GM18951 (cell line): Measurements from ENCODE around the gene PDXK.

Source experiments
- POLR2A ChIP-seq: IDR thresholded peaks from 4 replicates; pipeline ENCODE4 v1.6.1; 2011; ENCODE audit warnings: mild to moderate bottlenecking; ENCODE audit not compliant: insufficient read length, insufficient read depth; ENCODE audit errors: extremely low read depth
- in situ Hi-C: fragments of 300-500 bp; cut with MboI; formaldehyde crosslinking; loops from one replicate; pipeline ENCODE4 v1.12.0; 2022; ENCODE audit warnings: low sequenced_read_pairs, mixed read lengths, inconsistent platforms; ENCODE audit not compliant: unreplicated experiment

PDXK gene

DNA sequence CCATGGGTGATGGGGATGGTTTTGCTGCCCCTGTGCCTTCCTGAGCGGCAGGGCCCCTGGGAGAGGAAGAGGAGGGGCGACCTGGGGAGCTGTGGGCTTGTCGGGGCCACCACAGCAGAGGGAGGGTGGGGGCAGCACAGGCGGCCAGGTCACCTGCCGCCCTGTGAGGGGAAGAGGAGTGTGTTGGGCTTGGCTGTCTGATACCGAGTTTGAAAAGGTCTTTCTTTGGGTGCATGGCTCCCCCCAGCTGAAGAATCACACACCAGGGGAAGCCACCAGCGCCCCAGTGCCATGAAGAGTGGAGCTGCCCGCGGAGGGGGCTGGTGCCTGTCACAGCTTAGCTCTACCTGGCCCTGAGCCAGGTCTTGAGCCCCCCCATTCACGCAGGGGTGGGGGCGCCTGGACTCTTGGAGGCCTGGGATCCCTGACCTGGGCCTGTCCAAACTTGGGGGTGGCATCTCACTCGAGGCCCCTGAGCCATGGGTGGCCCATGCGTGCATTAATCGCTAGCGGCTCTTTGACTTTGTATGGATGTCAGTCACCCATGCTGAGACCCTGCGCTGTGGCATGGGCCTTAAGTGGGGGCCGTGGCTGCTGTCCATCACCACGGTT, 30.8 kb downstream of the PDXK start:
- in situ Hi-C loops = no loop called here
- no peak for TF ChIP-seq POLR2A

DNA sequence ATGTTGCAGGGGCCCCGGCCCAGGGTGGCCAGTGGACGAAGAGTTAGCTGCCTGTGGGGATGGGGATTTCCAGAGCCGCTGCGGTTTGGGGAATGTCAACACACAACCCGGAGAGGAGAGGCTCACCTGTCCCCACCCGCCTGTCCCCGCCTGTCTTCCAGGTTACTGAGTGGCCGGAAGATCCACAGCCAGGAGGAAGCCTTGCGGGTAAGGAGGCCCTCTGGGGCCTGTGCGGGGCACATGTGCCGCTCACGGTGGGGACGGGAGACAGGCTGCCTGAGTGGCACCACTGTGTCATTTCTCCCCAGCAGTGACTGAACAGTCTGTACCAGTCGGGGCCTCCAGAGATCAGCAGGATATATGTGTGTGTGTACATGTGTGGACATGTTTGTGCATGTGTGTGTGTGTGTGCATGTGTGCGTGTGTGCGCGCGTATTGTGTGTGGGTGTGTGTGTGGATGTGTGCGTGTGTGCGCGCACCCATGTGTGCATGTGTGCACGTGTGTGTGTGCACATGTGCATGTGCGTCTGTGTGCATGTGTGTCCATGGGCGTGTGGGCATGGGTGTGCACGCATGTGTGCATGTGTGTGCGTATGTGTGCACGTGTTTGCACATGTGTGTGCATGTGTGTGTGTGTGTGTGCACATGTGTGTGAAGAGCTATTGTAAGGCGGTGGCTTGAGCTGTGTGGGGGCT, 31.6 kb downstream of the PDXK start:
- no peak for TF ChIP-seq POLR2A
- in situ Hi-C loops = no loop called here

DNA sequence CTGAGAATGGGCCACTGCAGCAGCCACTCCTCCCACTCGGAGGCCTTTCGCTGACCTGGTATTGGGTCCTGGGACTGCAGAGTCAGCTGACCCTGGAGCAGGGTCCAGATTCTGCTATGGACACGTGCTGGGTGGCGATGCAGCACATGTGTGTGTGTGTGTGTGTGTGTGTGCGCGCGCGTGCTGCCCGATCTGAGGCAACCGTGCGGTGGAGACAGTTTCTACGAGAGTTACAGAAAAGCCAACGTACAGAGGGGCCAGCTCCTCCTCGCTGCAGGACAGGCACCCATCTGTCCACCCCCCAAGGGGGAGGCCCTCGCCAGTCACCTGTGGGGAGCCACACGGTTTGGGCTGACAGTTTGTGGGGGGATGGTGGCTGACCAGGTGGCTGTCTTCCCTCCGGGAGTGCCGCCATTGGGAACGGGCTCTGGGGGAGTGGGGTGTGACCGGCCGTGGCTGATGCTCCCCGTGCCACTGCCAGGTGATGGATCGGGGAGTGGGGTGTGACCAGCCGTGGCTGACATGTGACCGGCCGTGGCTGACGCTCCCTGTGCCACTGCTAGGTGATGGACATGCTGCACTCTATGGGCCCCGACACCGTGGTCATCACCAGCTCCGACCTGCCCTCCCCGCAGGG, 33.1 kb downstream of the PDXK start:
- no peak for TF ChIP-seq POLR2A
- in situ Hi-C loops = no loop called here

DNA sequence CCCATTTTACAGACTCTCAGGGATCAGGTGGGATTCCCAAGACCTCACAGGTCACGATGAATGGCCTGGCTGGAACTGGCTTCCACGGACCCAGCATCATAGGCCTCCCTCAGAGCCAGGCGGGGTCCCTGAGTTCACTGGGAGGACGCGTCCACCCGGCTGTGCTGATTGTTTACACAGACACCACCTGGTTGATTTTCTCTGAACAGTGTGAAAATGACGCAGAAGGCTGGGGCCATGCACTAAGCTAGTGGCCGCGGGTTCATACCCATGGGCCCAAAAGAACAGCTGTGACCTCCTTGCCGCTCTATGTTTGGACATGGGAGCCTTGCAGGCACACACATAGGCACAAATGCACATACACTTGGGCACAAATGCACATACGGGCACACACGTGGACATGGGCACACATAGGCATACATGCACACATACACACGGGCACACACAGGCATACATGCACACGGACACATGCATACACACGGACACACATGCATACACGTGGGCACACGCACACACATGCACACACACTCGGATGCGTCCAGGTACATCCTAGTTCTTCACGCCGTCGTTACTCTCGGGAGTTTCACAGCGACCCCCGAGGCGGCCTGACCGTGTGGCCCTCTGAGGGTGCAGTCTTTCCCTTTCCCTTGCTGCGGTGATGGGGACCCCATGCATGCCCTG, 34.0 kb downstream of the PDXK start:
- in situ Hi-C loops = no loop called here
- no peak for TF ChIP-seq POLR2A

DNA sequence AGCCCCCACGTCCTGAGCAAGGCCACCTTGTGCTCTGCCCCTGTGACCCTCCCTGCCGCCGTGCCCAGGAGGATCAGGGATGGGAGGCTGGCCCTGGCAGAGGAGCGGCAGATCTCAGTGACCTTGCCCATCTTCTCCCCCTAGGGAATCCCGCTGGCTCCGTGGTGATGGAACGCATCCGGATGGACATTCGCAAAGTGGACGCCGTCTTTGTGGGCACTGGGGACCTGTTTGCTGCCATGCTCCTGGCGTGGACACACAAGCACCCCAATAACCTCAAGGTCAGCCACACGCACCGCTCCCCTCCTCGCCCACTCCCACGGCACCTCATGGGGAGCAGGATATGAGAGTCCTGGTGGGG, 34.5 kb downstream of the PDXK start:
- TF ChIP-seq POLR2A = no peak
- in situ Hi-C loops = no loop called here

DNA sequence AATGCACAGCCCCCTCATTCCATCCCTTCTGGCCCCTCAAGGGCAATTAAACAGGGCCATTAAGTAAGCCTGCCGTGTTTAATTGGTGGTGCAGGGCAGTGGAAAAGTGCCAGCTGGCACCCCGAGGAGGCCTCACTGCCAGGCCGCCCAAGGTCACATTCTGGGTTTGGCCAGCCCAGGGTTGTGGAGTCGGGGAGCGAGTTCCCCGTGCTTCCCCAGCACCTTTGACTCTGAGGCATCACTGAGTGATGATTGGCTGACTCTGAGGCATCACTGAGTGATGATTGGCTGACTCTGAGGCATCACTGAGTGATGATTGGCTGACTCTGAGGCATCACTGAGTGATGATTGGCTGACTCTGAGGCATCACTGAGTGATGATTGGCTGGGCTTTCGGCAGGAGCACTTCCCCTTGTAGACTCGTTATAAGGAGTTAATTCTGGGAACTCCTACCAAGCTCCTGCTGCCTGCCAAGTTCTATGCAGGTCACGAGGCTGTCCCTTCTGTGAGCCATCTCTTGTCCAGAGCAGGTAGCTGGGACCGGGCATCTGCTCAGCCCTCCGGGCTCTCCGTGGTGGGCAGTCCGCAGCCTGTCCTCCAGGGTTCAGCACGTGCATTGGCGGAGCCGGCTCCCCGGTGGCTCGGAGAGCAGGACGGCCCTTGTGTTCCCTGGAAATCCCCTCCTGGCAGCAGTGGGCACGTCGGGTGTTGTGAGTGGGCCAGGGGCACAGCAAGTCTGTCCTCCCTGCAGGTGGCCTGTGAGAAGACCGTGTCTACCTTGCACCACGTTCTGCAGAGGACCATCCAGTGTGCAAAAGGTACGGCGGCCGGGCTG, 36.2 kb downstream of the PDXK start:
- in situ Hi-C loops = no loop called here
- no peak for TF ChIP-seq POLR2A

DNA sequence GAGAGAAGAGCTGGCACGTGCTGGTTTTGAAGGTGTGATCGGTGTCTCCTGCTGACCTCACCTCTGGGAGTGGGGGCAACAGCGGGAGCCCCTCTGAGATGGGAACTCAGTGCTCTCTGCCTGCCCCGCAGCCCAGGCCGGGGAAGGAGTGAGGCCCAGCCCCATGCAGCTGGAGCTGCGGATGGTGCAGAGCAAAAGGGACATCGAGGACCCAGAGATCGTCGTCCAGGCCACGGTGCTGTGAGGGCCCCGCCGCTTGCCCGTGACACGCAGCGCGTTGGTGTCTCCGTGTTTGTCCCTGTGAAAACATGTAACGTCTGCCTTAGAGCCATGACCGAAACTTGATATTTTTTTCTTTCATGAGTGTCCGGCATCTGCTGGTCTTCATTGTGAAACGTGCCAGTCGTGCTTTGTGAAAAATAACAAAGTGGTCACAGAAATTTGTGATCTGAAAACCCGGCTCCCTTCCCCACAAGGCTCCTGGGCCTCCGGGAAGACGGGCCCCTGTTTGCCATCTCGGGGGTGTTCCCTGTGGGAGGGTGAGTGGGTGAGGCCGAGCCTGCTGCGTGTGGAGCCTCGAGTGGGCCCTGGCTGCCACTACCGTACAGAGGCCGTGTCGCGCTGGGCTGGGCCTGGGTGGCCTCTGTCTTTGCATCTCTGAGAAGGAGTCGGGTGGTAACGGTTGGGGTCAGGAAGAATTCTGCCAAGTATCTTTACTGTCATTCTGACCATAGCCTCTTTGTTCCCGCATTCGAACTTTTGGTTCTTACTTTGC, 37.1 kb downstream of the PDXK start:
- in situ Hi-C loops = no loop called here
- no peak for TF ChIP-seq POLR2A

DNA sequence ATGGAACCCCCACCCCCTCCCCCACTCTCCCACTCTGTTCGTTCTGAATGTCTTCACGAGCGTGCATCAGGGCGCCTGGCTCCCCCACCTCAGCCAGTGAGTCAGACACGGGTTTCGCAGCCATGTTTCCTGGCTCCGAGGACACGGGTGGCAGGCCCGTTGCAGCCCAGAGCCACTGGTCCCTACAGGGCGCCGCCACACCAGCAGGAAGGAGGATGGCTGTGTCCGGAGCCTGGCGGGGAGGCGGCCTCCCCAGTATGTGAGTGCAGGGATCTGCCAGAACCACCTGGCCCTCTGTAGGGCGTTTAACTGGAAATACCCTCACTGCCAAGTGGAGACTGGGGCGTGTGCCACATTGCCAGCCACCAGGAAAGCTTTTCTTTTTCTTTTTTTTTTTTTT, 38.7 kb downstream of the PDXK start:
- in situ Hi-C loops = no loop called here
- no peak for TF ChIP-seq POLR2A

DNA sequence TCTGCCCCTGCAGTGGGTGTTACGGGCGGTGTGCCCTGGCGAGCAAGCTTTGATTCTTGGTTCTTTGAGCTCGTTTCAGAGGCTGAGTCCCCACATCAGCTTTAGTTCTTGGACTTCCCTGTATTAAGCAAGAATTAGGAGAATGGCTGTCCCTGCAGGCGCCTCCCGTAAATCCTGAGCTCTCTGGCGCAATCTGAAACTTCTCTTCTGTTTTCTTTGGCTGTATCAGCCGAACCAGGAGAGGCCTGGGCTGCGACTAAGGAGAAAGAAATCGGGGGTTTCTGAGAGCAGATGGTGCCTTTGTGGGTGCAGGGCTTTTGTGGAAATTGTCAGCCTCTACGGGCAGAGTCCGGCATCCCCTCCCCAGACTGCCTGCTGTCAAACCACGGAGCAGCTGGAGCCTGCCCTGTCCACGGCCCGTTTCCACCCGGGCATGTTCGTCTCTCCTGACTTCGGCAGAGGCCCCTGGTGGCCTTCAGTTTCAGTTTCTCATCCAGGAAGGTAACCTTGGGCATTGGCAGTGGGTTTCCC, 39.2 kb downstream of the PDXK start:
- no peak for TF ChIP-seq POLR2A
- in situ Hi-C loops = no loop called here

DNA sequence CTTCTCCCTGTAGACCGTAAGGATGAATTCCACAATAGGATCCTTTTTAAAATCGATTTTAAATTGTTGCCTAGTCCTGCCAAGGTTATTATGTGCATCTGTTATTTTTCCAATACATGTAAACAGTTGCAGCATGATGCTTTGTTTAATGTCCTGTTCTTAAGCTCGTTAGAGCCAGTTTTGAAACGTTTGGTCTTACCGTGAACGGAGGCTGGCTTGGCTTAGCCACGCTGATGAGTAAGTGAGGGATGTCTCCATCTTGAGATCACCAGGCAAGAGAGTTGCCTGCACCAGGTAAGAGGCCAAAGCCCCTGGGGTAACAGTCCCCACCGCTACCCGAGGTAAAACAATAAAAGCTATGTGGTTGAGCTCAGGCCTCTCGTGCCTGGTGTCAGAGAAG, 39.9 kb downstream of the PDXK start:
- no peak for TF ChIP-seq POLR2A
- in situ Hi-C loops = no loop called here

DNA sequence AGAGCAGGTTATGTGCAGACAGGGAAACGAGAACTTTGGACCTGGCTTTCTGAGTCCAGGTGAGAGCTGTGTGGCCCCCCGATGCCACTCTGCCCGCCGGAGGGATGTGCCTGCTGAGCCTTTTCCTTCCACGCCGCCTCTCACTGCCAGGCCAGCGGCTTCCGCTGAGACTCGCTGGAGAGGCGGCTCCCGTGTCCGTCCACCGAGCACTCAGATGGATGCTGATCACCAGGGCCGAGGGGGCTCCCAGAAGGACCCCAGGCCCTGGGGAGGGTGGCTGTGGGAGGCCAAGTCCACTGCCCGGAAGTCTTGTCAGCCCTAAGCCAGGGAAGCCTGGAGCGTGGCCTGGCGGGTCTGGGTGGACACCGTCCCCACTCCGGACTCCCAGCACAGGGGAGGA, 40.7 kb downstream of the PDXK start:
- in situ Hi-C loops = no loop called here
- no peak for TF ChIP-seq POLR2A

DNA sequence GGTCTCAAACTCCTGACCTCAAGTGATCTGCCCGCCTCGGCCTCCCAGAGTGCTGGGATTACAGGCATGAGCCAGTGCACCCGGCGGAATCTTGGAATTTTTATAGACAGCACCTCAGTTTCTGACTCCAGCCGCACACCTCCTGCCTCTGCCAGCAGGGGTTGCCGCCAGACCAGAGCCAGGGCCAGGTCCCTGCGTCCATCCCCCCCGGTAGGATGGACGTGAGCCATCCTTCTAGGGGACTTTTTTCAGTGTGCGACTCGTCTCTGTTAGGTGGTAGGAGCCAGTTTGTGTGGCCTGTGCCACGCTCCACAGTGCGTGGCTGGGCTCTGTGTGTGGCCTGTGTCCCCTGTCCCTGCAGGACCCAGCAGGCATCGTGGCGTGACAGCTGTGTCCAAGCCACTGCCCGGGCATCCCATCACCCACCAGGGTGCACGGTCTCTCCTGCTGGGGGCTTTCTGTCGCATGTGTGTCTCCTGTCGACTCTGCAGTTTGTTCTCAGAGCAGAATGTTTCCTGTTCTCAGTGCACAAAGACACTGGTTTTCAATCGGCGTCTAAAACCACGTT, 41.5 kb downstream of the PDXK start:
- in situ Hi-C loops = no loop called here

DNA sequence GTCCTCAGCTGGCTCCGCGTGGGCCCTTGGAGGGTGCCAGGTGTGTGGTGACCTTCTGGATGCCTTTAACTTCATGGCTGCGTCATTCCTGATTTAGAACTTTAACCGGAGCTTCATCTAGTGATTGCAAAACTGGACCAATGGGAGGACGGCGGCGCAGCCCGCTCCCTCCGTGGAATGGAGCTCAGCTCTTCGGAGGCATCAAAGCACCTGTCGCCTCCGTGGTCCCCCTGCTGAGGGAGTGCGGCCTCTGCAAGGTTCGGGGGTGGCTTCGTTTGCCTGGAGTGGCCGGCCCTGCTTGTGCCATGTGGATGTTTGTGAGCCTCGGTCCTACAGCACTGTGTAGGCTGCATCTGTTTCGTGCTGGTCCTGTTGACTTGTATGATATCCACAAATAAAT, 43.0 kb downstream of the PDXK start:
- TF ChIP-seq POLR2A = no peak
- in situ Hi-C loops = no loop called here

More for the DNA sequence above, 41.5 kb downstream of the PDXK start:
- no peak for TF ChIP-seq POLR2A
